ENCODE data around the gene KIF27.

GRCh38 chr9:83920927-83921707 lies at the start of gene KIF27:
- TF ChIP-seq GATA2 (IDR thresholded peaks at IDR 0.05; ENCODE audit: low read depth, low read length) (no peak), GATA3 (IDR thresholded peaks at IDR 0.05; ENCODE audit: low read depth, low read length) (no peak)
